ENCODE measurements around the gene OR8D2. TPM values are rescaled to one million over a fixed set of nuclear protein-coding genes. Genes with fewer than 3 reads are reported as not detected.

Gene OR8D2
- total and polyA plus RNA-seq, 2 of the 13 experiments (the other 11 are each of a cell fraction or from before 2014, with no cell fraction given) = not detected

GRCh38 chr11:124297921-124298320 lies 22.1 kb downstream of the OR8D2 start:
- intact Hi-C loops (cut with micrococcal nuclease; ENCODE audit: unreplicated experiment) = no loop called here
- CTCF ChIA-PET (ENCODE audit: low intra/inter-chr PET ratio, low total read pairs) = no interaction called here
- H3K79me2 ChIP-seq (ENCODE audit: insufficient read depth, low read length) = no peaks in the 10 kb centered on the region
- H2AFZ ChIP-seq (ENCODE audit: low read length) = no peak overlapping the region
- H4K20me1 ChIP-seq (ENCODE audit: insufficient read depth, low read length) = no peaks in the 10 kb centered on the region
- no peak overlapping the region for H3K27ac ChIP-seq (ENCODE audit: extremely low read length, insufficient read depth, low read length)
- H3K4me3 ChIP-seq (replicated peaks in 1 of 3; ENCODE audit: insufficient read depth in 1 of 3, low read depth in 2 of 3, low read length in 3 of 3) = no peak overlapping the region
- no peak overlapping the region for H3K4me2 ChIP-seq (ENCODE audit: low read depth, low read length)
- H3K36me3 ChIP-seq (replicated peaks in 1 of 2; ENCODE audit: control insufficient read depth in 1 of 2, insufficient read depth in 2 of 2, low read length in 2 of 2) = no peaks in the 10 kb centered on the region
- no TSS peak for BruUV-seq (replicated peaks)
- POLR2A ChIA-PET = no interaction called here
- in situ Hi-C loops (cut with HindIII; ENCODE audit: extremely low pct_ligation_motif_present, low pct_unique_long_range_greater_than_20kb) = no loop called here
- no peak overlapping the region for H3K9ac ChIP-seq (ENCODE audit: insufficient read depth, low read depth, low read length)
- WGBS (ENCODE audit: low lambda C conversion rate) = under 1% methylated on average over 4 of the region's 4 CpGs
- FAIRE-seq = no peak
- H3K27me3 ChIP-seq (ENCODE audit: control insufficient read depth in 1 of 2, insufficient read depth in 2 of 2, low read length in 2 of 2) = no peaks in the 10 kb centered on the region
- ATAC-seq = no peak
- no peak for DNase-seq (ENCODE audit: low spot score)
- H3K4me1 ChIP-seq (ENCODE audit: insufficient read depth, low read length) = no peaks in the 10 kb centered on the region
- no peaks in the 10 kb centered on the region for H3K9me3 ChIP-seq (ENCODE audit: low read length)
- TF ChIP-seq HOXD1 (CRISPR knock-in tag; IDR thresholded peaks at IDR 0.05) = no peak
- TF ChIP-seq ZNF605 (CRISPR knock-in tag; IDR thresholded peaks at IDR 0.05) = no peak
- no peak for TF ChIP-seq ZNF678 (CRISPR knock-in tag; IDR thresholded peaks at IDR 0.05)
- TF ChIP-seq TFDP2 (CRISPR knock-in tag; IDR thresholded peaks at IDR 0.05) = no peak
- no peak for TF ChIP-seq HNF4A (CRISPR knock-in tag; IDR thresholded peaks at IDR 0.05)
- no peak for TF ChIP-seq ZNF780A (CRISPR knock-in tag; IDR thresholded peaks at IDR 0.05)
- no peak for TF ChIP-seq PTBP1 (IDR thresholded peaks at IDR 0.05; ENCODE audit: low read depth, low read length, poor library complexity, severe bottlenecking)
- no peak for TF ChIP-seq ZNF639 (CRISPR knock-in tag; conservative IDR thresholded peaks at IDR 0.05)
- no peak for TF ChIP-seq POLR2G (IDR thresholded peaks at IDR 0.05; ENCODE audit: low read depth, low read length)
- no peak for TF ChIP-seq CHD2 (IDR thresholded peaks at IDR 0.05; ENCODE audit: low read depth, low read length)
- TF ChIP-seq MXI1 (IDR thresholded peaks at IDR 0.05; ENCODE audit: borderline replicate concordance, low read depth, low read length) = no peak
- TF ChIP-seq ZNF598 (CRISPR knock-in tag; IDR thresholded peaks at IDR 0.05; ENCODE audit: borderline replicate concordance) = no peak
- TF ChIP-seq RORA (CRISPR knock-in tag; IDR thresholded peaks at IDR 0.05) = no peak
- no peak for TF ChIP-seq NCOR1 (IDR thresholded peaks at IDR 0.05; ENCODE audit: borderline replicate concordance, low read length)
- TF ChIP-seq ZNF747 (CRISPR knock-in tag; IDR thresholded peaks at IDR 0.05; ENCODE audit: borderline replicate concordance) = no peak
- no peak for TF ChIP-seq STAG1 (CRISPR knock-in tag; IDR thresholded peaks at IDR 0.05)
- TF ChIP-seq SUZ12 (IDR thresholded peaks at IDR 0.05; ENCODE audit: low read depth, low read length) = no peak
